Caco-2 (cell line): ENCODE measurements around the gene PHF12. TPM values are rescaled to one million over a fixed set of nuclear protein-coding genes. Genes with fewer than 3 reads are reported as not detected.

ENCODE experiments used
- BruUV-seq: library from RNA; stranded (reverse); fragments of 400-500 nt; replicated peaks from 2 replicates; lab custom pipeline; 2021; lab: Mats Ljungman, UMichigan
- CTCF ChIA-PET: fragments of 300-600 bp; sonication (Branson Sonifier 250); formaldehyde crosslinking; loops from one replicate; lab custom pipeline; 2022; ENCODE audit warnings: antibody characterized with exemption; lab: Charles Lee
- POLR2A ChIA-PET: fragments of 300-600 bp; sonication (Branson Sonifier 250); formaldehyde crosslinking; loops from one replicate; lab custom pipeline; 2022; ENCODE audit warnings: antibody characterized with exemption; lab: Charles Lee
- DNase-seq, 2 experiments: peaks; one replicate each; pipeline versions ENCODE4 v3.0.0 to v3.0.0-alpha.2; 2020 to 2022
- H3K27me3 ChIP-seq: replicated peaks from 2 replicates; pipeline ENCODE4 v1.6.0; 2011; ENCODE audit warnings: low read length; ENCODE audit not compliant: control insufficient read depth, insufficient read depth
- H3K36me3 ChIP-seq: 2 replicates; pipeline ENCODE4 v1.5.1; 2011; ENCODE audit warnings: low read length; ENCODE audit not compliant: control insufficient read depth, insufficient read depth
- H3K4me1 ChIP-seq: fragments of 250-450 bp; sonication (Bioruptor Pico); 2 replicates; pipeline ENCODE4 v1.5.1; 2020; ENCODE audit warnings: mild to moderate bottlenecking
- H3K4me3 ChIP-seq: 2 replicates; pipeline ENCODE4 v1.5.1; 2011; ENCODE audit warnings: low read depth, mild to moderate bottlenecking, control low read depth, low read length
- H3K9me3 ChIP-seq: fragments of 250-450 bp; sonication (Bioruptor Pico); 2 replicates; pipeline ENCODE4 v1.5.1; 2020; ENCODE audit warnings: mild to moderate bottlenecking, moderate library complexity
- H3K27ac Mint-ChIP-seq: one replicate; pipeline ENCODE4 v1.8.0; 2022; ENCODE audit warnings: mixed read lengths; ENCODE audit not compliant: unreplicated experiment
- H3K27me3 Mint-ChIP-seq: one replicate; pipeline ENCODE4 v1.8.0; 2022; ENCODE audit warnings: mixed read lengths; ENCODE audit not compliant: insufficient read depth, unreplicated experiment
- H3K36me3 Mint-ChIP-seq: one replicate; pipeline ENCODE4 v1.8.0; 2022; ENCODE audit warnings: mild to moderate bottlenecking, mixed read lengths; ENCODE audit not compliant: insufficient read depth, unreplicated experiment
- H3K4me1 Mint-ChIP-seq: one replicate; pipeline ENCODE4 v1.8.0; 2022; ENCODE audit warnings: low read depth, mixed read lengths; ENCODE audit not compliant: unreplicated experiment
- H3K4me3 Mint-ChIP-seq: one replicate; pipeline ENCODE4 v1.8.0; 2022; ENCODE audit warnings: mild to moderate bottlenecking, moderate library complexity, mixed read lengths; ENCODE audit not compliant: unreplicated experiment
- H3K9me3 Mint-ChIP-seq: one replicate; pipeline ENCODE4 v1.8.0; 2022; ENCODE audit warnings: mixed read lengths; ENCODE audit not compliant: unreplicated experiment
- CTCF ChIP-seq, 2 experiments: fragments of 200-600 bp in 1 of 2; IDR thresholded peaks; 1 replicate in 1 of 2; 2 replicates in 1 of 2; pipeline versions ENCODE4 v1.5.1 to v1.8.0; 2011 to 2022; ENCODE audit warnings: antibody characterized with exemption in 1 of 2, control low read depth in 1 of 2, inconsistent platforms in 1 of 2, low read depth in 1 of 2, low read length in 1 of 2, mild to moderate bottlenecking in 1 of 2, moderate library complexity in 1 of 2; ENCODE audit not compliant: insufficient read depth in 1 of 2, severe bottlenecking in 1 of 2, unreplicated experiment in 1 of 2
- intact Hi-C: fragments of 100-400 bp; cut with micrococcal nuclease; formaldehyde crosslinking; loops from one replicate; pipeline ENCODE4 v1.10.0; 2022; ENCODE audit not compliant: unreplicated experiment
- total RNA-seq: library from RNA; stranded (reverse); gene quantifications from 2 replicates; pipeline ENCODE4 v1.2.3, GENCODE V29; 2022

PHF12 gene
- total RNA-seq, 1 experiment from 2014 or later: 49.9 TPM

DNA sequence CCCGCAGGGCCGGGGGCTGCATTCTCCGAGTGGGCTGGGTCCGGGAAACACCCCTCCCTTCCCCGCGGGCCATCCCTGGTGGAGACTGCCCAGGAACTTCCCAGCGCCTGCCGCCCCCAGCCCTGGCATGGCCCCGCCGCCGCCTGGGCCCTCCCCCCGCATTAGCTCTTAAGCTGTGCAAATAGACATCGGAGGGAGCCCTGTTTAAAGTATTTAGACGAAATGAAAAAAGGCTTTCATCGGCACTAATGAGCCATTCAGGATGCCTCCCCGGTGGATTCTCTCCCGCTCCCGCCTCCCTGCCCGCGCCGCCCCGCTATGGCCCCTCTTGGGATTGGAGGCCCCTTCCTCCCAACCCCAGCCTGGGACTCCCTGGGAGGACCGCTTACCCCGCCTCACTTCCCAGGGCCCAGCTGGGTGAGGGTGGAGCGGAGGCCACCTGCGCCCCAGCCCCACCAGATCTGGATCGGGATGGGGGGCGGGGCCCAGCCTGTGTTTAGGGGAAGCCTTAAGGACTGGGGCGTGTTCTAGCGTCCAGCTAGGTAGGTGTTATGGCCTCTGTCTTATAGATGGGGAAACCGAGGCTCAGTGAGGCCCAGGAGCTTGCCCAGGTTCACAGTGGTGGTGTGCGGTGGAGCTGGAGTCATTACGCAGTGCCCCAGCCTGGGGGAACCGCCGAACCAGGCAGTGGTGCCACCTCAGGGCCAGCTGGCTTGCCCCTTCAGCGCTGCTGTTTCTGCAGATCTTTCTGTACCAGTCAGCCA, 34.8 kb upstream of the PHF12 start:
- Histone ChIP-seq H3K9me3 (no peaks in the 10 kb centered on the region), H3K4me3 (no peak overlapping the region), H3K4me1 (no peaks in the 10 kb centered on the region), H3K27me3 (no peaks in the 10 kb centered on the region), H3K36me3 (no peaks in the 10 kb centered on the region)
- CTCF ChIA-PET: no interaction called here
- Mint-ChIP-seq H3K27ac (no peak overlapping the region), H3K4me1 (no peaks in the 10 kb centered on the region), H3K36me3 (no peaks in the 10 kb centered on the region), H3K9me3 (no peaks in the 10 kb centered on the region), H3K4me3 (no peak overlapping the region), H3K27me3 (no peaks in the 10 kb centered on the region)
- no TSS peak for BruUV-seq
- TF ChIP-seq CTCF (IDR thresholded peaks at IDR 0.05; ENCODE audit: insufficient read depth in 1 of 2, low read depth in 1 of 2, low read length in 1 of 2, severe bottlenecking in 1 of 2, unreplicated experiment in 1 of 2): no peak
- DNase-seq: no peak
- POLR2A ChIA-PET: no interaction called here
- intact Hi-C loops: loop anchor here (10.0 kb wide), 1 partner anchor 259 kb away; the partner anchor contains the start of gene CRYBA1

- DNase-seq: no peak
- no peaks in the 10 kb centered on the region for H3K4me1 ChIP-seq
- ChIA-PET CTCF (interaction anchor here (1.0 to 2.3 kb wide), 3 partner anchors 10 to 134 kb away, joined by 3 to 8 read pairs (median 4); no protein-coding TSS in a partner anchor), POLR2A (no interaction called here)
- Mint-ChIP-seq H3K4me3 (no peak overlapping the region), H3K27me3 (peaks cover 2% of the 10 kb centered on the region), H3K36me3 (no peaks in the 10 kb centered on the region), H3K27ac (no peak overlapping the region), H3K4me1 (no peaks in the 10 kb centered on the region), H3K9me3 (no peaks in the 10 kb centered on the region)
- no peaks in the 10 kb centered on the region for H3K36me3 ChIP-seq
- intact Hi-C loops: loop anchor here (10.0 kb wide), 1 partner anchor 261 kb away; the partner anchor contains the start of gene CRYBA1
- no peaks in the 10 kb centered on the region for H3K27me3 ChIP-seq
- TF ChIP-seq CTCF (IDR thresholded peaks at IDR 0.05; ENCODE audit: insufficient read depth in 1 of 2, low read depth in 1 of 2, low read length in 1 of 2, severe bottlenecking in 1 of 2, unreplicated experiment in 1 of 2): no peak
- H3K9me3 ChIP-seq: no peaks in the 10 kb centered on the region
- H3K4me3 ChIP-seq: no peak overlapping the region
- BruUV-seq: no TSS peak
Observed at GRCh38 chr17:28983286-28984230, 32.2 kb upstream of the PHF12 start.
